ENCODE data around the gene AIM2. TPM values are rescaled to one million over a fixed set of nuclear protein-coding genes. Genes with fewer than 3 reads are reported as not detected.

Gene AIM2
- total RNA-seq, 1 experiment from 2014 or later = not detected

- Histone ChIP-seq H3K4me3 (ENCODE audit: low read depth, low read length) (no peak overlapping the region), H3K9me3 (no peaks in the 10 kb centered on the region), H3K36me3 (ENCODE audit: control insufficient read depth, insufficient read depth, low read length) (no peaks in the 10 kb centered on the region), H3K4me1 (no peaks in the 10 kb centered on the region), H3K27me3 (replicated peaks; ENCODE audit: control insufficient read depth, insufficient read depth, low read length) (0 out of 2 replicates have a peak, but pooled peaks cover 1% of the 10 kb centered on the region)
- no peak overlapping the region for H3K4me3 Mint-ChIP-seq (ENCODE audit: unreplicated experiment)
- CTCF ChIA-PET = no interaction called here
- POLR2A ChIA-PET = no interaction called here
- no peaks in the 10 kb centered on the region for H3K4me1 Mint-ChIP-seq (ENCODE audit: low read depth, unreplicated experiment)
- no peaks in the 10 kb centered on the region for H3K36me3 Mint-ChIP-seq (ENCODE audit: insufficient read depth, unreplicated experiment)
- no peak for DNase-seq
- intact Hi-C loops (cut with micrococcal nuclease; ENCODE audit: unreplicated experiment) = no loop called here
- no peaks in the 10 kb centered on the region for H3K9me3 Mint-ChIP-seq (ENCODE audit: unreplicated experiment)
- no TSS peak for BruUV-seq (replicated peaks)
- TF ChIP-seq CTCF (IDR thresholded peaks at IDR 0.05; ENCODE audit: insufficient read depth in 1 of 2, low read depth in 1 of 2, low read length in 1 of 2, severe bottlenecking in 1 of 2, unreplicated experiment in 1 of 2) = no peak
- no peak overlapping the region for H3K27ac Mint-ChIP-seq (ENCODE audit: unreplicated experiment)
- peaks cover 13% of the 10 kb centered on the region for H3K27me3 Mint-ChIP-seq (ENCODE audit: insufficient read depth, unreplicated experiment)
Observed at GRCh38 chr1:159081626-159082025, 5.1 kb upstream of the AIM2 start.

- no TSS peak for BruUV-seq (replicated peaks)
- TF ChIP-seq CTCF (IDR thresholded peaks at IDR 0.05; ENCODE audit: insufficient read depth in 1 of 2, low read depth in 1 of 2, low read length in 1 of 2, severe bottlenecking in 1 of 2, unreplicated experiment in 1 of 2) = no peak
- Histone ChIP-seq H3K4me3 (ENCODE audit: low read depth, low read length) (no peak overlapping the region), H3K9me3 (no peaks in the 10 kb centered on the region), H3K27me3 (replicated peaks; ENCODE audit: control insufficient read depth, insufficient read depth, low read length) (0 out of 2 replicates have a peak, but pooled peaks cover 1% of the 10 kb centered on the region), H3K4me1 (no peaks in the 10 kb centered on the region), H3K36me3 (ENCODE audit: control insufficient read depth, insufficient read depth, low read length) (no peaks in the 10 kb centered on the region)
- Mint-ChIP-seq H3K36me3 (ENCODE audit: insufficient read depth, unreplicated experiment) (no peaks in the 10 kb centered on the region), H3K27ac (ENCODE audit: unreplicated experiment) (no peak overlapping the region), H3K9me3 (ENCODE audit: unreplicated experiment) (no peaks in the 10 kb centered on the region), H3K27me3 (ENCODE audit: insufficient read depth, unreplicated experiment) (peaks cover 16% of the 10 kb centered on the region), H3K4me3 (ENCODE audit: unreplicated experiment) (no peak overlapping the region), H3K4me1 (ENCODE audit: low read depth, unreplicated experiment) (no peaks in the 10 kb centered on the region)
- ChIA-PET CTCF (no interaction called here), POLR2A (no interaction called here)
- intact Hi-C loops (cut with micrococcal nuclease; ENCODE audit: unreplicated experiment) = no loop called here
- no peak for DNase-seq
Observed at GRCh38 chr1:159079525-159079924, 3.0 kb upstream of the AIM2 start.

GRCh38 chr1:159077120-159077961 is 775 bp upstream of the AIM2 start:
- intact Hi-C loops (cut with micrococcal nuclease; ENCODE audit: unreplicated experiment) = no loop called here
- Mint-ChIP-seq H3K4me1 (ENCODE audit: low read depth, unreplicated experiment) (no peaks in the 10 kb centered on the region), H3K36me3 (ENCODE audit: insufficient read depth, unreplicated experiment) (no peaks in the 10 kb centered on the region), H3K27ac (ENCODE audit: unreplicated experiment) (no peak overlapping the region), H3K4me3 (ENCODE audit: unreplicated experiment) (no peak overlapping the region), H3K9me3 (ENCODE audit: unreplicated experiment) (no peaks in the 10 kb centered on the region), H3K27me3 (ENCODE audit: insufficient read depth, unreplicated experiment) (peaks cover 16% of the 10 kb centered on the region)
- no peak overlapping the region for H3K4me3 ChIP-seq (ENCODE audit: low read depth, low read length)
- no peaks in the 10 kb centered on the region for H3K9me3 ChIP-seq
- no peak for TF ChIP-seq CTCF (IDR thresholded peaks at IDR 0.05; ENCODE audit: insufficient read depth in 1 of 2, low read depth in 1 of 2, low read length in 1 of 2, severe bottlenecking in 1 of 2, unreplicated experiment in 1 of 2)
- POLR2A ChIA-PET = no interaction called here
- no peak for DNase-seq
- no peaks in the 10 kb centered on the region for H3K4me1 ChIP-seq
- H3K27me3 ChIP-seq (replicated peaks; ENCODE audit: control insufficient read depth, insufficient read depth, low read length) = 0 out of 2 replicates have a peak, but pooled peaks cover 1% of the 10 kb centered on the region
- H3K36me3 ChIP-seq (ENCODE audit: control insufficient read depth, insufficient read depth, low read length) = no peaks in the 10 kb centered on the region
- CTCF ChIA-PET = no interaction called here
- no TSS peak for BruUV-seq (replicated peaks)

All from Caco-2 (cell line).